HG03457 (cell line): ENCODE measurements around the gene NAB2.

Experiments used
- ATAC-seq: cut with Tn5 transposase; IDR thresholded peaks from one replicate; pipeline ENCODE4 v1.9.1; 2021; ENCODE audit warnings: moderate number of reproducible peaks; ENCODE audit not compliant: unreplicated experiment

The NAB2 gene

DNA sequence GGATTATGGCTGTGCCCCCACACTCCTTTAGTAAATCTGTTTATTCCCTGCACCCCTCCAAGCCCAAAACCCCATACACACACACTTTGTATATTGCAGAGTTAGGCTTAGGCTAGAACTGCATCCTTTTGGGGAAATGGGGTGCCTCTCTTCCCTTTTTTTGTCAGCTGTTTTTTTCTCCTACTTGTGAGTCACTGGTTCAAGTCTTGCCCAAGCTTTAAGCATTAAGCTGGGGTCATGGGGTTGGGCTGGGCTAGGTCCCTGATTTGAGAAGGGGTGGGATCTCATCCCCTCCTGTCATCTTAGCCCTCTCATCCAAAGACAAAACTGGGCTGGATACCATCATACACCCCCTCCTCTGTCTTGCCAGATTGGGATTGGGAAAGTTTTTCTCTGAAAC lies 41.0 kb downstream of the NAB2 start:
- ATAC-seq = no peak

DNA sequence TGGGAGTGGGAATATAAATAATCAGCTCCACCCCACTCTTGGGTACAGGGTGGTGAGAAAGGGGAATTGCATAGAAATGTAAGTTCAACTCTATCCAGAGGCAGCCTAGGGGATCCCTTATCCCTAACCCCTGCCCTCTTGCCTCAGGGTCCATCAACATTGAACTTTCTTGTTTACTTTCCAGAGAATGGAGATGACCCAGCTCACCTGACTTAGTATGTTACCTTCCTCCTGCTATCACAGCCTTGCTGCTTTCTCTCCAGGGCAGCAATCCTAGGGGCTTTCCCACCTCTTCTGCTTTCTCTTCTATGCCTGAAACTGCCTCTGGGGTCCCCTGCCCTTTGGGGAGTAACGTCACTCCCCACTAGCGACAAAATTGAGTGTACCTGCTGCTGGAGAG lies 42.0 kb downstream of the NAB2 start:
- no peak for ATAC-seq

DNA sequence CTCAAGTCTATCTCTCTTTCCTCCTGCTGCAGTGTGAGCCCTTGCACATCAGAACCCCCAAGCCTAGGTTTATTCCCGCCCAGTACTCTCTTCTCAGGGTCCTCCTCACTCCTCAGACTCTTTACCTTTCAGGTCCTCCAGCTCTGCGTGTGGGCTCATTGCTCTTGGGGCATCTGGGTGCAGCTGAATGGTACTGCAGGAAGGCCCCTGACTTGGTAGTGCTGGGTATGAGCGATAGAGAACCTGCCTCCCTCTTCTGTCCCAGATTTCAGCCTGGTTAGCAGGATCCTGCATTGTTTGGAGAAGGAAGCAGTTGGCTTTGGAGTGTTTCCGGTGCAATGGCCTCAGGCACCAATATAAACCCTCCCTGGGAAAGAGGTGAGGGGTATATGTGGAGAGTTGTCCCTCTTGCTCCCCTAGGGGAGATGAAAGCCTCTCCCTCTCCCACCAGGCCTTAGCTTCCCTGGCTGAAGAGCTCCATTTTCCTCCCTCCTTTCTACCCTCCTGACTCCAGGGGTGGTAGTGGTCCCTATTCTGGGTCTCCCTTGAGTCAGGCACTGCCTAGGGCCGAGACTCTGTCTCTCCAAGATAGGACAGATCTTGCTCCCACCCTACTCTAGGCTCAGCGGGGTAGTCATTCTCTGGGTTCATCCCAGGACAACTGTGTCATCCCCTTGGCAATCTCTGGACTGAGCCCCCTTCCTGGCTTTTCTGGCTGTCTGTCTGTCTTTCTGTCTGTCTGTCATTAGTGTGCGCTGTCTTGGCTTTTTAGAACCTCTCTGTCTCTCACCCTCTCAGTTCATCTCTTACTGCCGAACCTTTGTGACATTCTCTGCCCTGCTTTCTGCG lies 43.2 kb downstream of the NAB2 start:
- ATAC-seq = no peak

DNA sequence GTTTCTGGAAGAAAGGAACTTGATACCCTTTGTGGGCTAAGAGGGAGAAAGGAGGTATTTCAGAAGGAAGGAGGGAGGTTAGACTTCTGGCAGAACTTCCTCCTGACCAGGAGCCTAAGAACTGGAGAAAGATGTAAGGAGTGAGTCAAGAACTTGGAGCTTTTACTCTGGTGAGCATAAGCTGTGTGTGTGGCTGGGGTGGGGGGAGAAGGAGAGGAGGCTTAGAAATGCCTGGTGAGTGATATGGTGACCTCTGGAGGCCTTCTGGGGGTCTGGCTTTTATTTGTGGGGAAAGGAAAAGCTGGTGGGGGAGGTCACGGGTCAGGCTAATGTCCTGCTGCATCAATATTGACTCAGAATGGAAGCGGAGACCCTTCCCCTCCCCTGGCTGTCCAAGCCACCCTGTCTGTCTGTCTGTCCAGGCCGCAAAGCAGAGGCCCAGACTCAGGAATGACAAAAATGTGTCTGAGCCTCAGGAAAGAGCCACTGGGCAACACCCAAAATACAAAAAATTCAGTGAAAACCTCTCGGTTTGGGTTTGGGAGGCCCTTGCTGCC lies 44.2 kb downstream of the NAB2 start:
- no peak for ATAC-seq

DNA sequence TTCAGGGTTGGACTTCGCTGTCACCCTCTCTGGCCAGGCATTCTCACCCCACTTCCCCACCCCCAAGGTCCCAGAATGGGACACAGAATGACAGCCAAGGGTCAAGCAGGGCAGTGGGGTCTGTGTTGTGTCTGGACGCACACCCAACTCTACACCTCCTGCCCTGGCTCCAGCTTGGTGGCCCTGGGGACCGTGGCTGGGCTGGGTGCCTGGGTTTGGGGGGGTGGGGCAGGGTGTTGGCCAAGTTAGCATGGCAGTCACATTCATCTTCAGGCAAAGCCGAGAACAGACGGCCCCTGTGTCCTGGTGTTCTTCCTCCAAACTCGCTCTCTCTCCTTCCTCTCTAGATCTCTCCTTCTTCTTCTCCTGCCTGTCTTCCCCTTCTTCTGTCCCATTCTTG lies 45.0 kb downstream of the NAB2 start:
- ATAC-seq = no peak

DNA sequence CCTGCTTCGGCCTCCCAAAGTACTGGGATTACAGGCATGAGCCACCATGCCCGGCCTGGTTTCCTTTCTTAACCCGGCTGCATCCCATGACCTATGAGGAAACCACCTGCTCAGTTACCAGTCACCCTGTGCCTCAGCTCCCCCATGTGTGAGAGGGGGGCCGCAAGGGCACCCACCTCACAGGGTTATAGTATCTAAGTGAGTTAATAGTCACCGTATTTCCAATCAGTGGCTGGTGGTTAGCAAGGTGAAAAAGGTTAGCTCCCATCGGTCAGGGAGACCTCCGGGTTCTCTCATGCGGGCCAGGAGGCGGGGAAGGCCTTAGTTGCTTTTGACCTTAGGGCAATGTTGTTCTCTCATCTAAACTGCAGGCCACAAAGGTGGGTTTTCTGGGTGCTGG lies 46.0 kb downstream of the NAB2 start:
- no peak for ATAC-seq

DNA sequence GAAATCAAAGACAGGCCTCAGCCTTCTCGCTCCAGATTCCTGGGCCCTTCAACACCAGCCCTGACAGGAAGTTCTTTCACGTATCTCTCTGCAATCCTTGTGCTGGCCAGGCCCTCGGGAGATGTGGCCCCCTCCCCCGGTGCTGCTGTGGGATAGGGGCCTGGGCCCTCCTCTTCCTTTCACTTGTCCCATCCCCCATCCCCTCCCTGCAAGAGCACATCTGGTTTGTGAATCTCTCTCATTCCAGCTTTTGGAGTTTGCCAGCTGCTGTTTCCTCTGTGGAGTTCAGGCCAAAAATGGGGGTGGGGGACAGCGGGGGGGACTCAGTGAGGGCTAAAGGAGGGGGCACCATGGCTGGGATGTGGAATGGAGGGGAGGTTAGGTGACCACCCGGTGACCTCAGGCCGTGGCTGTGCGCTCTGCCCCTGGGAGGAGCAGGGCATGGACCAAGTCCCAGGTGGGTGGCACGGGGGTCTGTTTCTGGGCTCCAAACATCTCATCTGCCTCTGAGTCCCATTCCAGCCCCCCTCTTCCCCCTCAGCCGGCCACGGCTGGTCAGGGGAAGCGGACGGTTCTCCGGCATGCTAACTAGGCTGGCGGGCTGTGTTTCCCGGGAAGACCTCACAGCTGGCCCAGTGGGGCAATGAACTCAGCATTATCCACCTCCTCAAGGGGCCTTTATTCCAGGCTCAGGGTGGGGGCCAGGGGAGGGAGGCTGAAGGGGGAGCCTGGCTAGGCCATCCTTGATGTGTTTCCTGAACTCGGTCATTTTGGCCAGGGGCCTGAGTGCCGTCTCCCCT lies 46.8 kb downstream of the NAB2 start:
- ATAC-seq = no peak

DNA sequence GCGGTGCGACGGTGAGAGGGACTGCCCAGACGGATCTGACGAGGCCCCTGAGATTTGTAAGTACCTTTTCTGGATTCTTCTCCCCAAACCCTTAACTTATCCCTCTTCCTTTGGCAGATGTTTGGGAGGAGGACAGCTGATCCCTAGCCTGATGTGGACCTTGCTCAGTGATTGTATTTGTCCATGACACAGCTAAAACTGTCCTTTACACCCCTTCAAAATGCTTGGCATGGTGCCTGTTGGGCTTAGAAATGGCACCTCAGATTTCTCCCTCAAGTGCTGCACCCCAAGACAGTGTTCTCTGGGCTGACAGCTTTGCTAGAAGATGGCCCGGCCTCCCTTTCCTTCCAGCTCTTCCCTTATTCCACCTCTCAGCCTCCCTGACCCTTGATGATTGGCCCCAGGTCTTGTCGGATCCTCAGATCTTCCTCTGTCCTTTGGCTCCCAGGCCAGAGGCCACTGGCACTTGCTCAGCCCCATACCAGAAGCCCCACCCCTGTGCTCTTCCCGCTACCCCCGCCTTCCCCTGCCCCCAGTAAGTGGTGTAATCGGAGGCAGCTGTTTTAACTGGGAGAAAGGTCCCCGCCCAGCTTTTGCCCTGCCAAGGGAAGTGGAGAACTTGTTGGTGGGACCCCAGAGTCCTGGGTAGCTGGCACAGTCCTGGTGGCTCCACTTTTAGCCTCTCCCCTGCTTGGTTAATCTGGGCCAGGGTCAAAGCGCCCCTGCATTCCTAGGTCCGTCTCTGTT lies 49.8 kb downstream of the NAB2 start:
- ATAC-seq = no peak

DNA sequence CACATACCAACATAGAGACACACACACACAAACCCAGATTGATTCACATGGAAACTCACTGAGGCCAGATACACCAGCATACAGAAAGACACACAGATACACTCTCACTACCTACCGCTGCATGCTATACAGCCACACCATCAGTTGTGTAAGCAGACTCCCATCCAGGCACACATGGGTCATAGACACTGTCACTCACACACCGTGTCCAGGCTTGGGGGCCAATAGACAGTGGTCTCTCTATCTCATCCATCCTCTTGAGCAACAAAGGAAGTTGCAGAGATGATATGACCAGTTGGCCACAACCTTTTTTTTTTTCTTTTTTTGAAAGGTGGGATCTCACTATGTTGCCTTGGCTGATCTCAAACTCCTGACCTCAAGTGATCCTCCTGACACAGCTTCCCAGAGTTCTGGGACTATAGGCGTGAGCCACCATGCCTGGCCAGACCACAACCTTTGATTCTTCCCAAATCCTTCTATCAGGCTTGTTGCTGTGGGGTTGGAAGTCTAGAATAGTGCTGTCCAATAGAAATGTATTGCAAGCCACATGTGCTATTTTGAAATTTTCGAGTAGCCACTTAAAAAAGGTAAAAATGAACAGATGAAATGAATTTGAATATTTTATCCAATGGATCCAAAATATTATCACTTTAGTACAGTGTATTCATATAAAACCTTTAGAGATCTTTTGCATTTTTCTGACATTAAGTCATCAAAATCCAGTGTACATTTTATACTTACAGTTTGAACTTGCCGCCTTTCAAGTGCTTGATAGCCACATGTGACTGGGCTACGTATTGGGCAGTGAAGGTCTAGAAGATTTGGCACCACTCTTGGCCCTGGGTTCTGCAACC lies 51.1 kb downstream of the NAB2 start:
- ATAC-seq = no peak

DNA sequence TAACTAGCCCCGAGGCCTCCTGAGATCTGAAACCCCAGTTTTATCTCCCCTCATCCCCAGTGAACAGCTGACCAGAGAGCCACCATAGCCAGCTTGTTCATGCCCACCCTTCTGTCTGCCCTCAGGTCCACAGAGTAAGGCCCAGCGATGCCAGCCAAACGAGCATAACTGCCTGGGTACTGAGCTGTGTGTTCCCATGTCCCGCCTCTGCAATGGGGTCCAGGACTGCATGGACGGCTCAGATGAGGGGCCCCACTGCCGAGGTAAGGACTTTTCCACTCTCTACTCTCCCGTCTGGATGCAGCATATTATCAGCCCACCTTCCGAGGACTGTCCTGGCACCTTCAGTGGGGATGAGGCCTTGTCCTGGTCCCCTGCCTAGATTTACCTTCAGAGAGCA lies 52.3 kb downstream of the NAB2 start:
- no peak for ATAC-seq

DNA sequence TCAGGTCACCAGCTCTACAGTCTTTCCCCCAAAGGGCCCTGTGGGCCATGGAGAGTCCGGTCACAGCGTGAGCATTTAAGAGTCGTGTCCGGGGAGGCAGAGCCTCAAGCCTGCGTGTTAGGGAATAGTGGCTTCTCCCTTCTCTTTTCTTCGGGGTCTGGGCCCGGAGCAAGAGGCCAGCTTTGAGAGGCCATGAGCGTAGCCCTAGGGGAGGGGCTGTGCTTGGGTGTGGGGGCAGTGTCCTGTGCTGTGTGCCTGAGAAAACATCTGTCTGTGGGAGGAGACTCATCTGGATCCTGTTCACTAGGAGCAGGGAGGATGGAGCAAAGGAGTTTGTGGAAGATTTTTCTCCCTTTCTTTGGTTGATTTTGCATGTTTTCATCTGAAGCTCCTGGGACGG lies 53.2 kb downstream of the NAB2 start:
- ATAC-seq = no peak

DNA sequence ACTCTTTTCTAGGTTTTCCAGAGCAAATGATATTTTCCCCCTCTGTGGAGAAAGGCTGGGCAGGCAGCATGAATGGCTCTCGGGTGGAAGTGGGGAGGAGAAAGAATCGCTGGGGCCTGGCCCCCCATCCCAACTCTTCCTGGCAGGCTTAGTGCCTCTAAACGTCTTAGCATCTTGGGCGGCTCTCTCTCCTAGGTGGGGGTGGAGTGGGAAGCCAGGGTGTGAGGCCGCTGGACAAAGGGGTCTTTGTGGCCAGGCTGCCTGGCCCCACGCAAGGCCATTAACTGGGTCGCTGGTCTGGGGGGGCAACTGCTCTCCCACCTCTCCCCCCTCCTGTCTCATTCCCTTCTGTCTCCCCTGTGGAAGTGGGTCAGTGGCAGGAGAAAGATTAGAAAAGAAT lies 53.8 kb downstream of the NAB2 start:
- ATAC-seq = no peak

DNA sequence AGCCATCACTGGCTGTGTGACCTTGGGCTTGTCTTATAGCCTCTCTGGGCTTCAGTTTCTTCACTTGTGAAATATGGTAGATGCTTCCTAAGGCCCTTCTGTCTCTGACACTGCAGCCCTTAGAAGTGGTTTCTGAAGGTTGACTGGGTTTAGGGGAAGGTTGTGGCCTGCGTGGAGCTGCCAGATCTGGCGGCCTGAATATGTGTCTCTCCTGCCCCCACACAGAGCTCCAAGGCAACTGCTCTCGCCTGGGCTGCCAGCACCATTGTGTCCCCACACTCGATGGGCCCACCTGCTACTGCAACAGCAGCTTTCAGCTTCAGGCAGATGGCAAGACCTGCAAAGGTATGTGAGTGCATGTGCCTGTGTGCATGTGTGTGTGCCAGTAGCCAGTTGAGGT lies 54.5 kb downstream of the NAB2 start:
- no peak for ATAC-seq
